Hepatocyte (in vitro differentiated cells): Measurements from ENCODE around the gene FNDC1. TPM values are rescaled to one million over a fixed set of nuclear protein-coding genes. Genes with fewer than 3 reads are reported as not detected.

Experiments
- DNase-seq: peaks from one replicate; pipeline ENCODE4 v3.0.0-alpha.2; 2016; ENCODE audit warnings: low spot score
- H2AFZ ChIP-seq: fragments of 200-600 bp; sonication (generic); 2 replicates; pipeline ENCODE4 v1.6.0; 2016; ENCODE audit warnings: antibody characterized with exemption, mild to moderate bottlenecking
- H3K27ac ChIP-seq: fragments of 200-600 bp; sonication (generic); 2 replicates; pipeline ENCODE4 v1.5.1; 2016; ENCODE audit warnings: mild to moderate bottlenecking
- H3K27me3 ChIP-seq: fragments of 200-600 bp; sonication (generic); 2 replicates; pipeline ENCODE4 v1.6.1; 2016
- H3K36me3 ChIP-seq: fragments of 200-600 bp; sonication (generic); replicated peaks from 2 replicates; pipeline ENCODE4 v1.5.1; 2016; ENCODE audit warnings: low read depth; ENCODE audit not compliant: insufficient read depth
- H3K4me1 ChIP-seq: fragments of 200-600 bp; sonication (generic); 2 replicates; pipeline ENCODE4 v1.5.1; 2016; ENCODE audit warnings: mild to moderate bottlenecking, moderate library complexity; ENCODE audit not compliant: insufficient read depth
- H3K4me2 ChIP-seq: fragments of 200-600 bp; sonication (generic); 2 replicates; pipeline ENCODE4 v1.6.0; 2016
- H3K4me3 ChIP-seq: fragments of 200-600 bp; sonication (generic); 2 replicates; pipeline ENCODE4 v1.5.1; 2016; ENCODE audit warnings: mild to moderate bottlenecking
- H3K79me2 ChIP-seq: fragments of 200-600 bp; sonication (generic); 2 replicates; pipeline ENCODE4 v1.6.0; 2017; ENCODE audit warnings: mild to moderate bottlenecking
- H3K9me2 ChIP-seq: fragments of 200-600 bp; sonication (generic); replicated peaks from 2 replicates; pipeline ENCODE4 v1.6.0; 2017; ENCODE audit warnings: mild to moderate bottlenecking; ENCODE audit not compliant: insufficient read depth
- H3K9me3 ChIP-seq: fragments of 200-600 bp; sonication (generic); 2 replicates; pipeline ENCODE4 v1.5.1; 2016; ENCODE audit warnings: low read depth, mild to moderate bottlenecking
- H4K20me1 ChIP-seq: fragments of 200-600 bp; sonication (generic); 2 replicates; pipeline ENCODE4 v1.6.0; 2016; ENCODE audit warnings: mild to moderate bottlenecking; ENCODE audit not compliant: insufficient read depth, poor library complexity, severe bottlenecking
- EZH2 ChIP-seq: fragments of 200-600 bp; sonication (generic); IDR thresholded peaks from 2 replicates; pipeline ENCODE4 v1.6.1; 2016; ENCODE audit warnings: antibody characterized with exemption, mild to moderate bottlenecking, borderline replicate concordance
- EZH2phosphoT487 ChIP-seq: fragments of 200-600 bp; sonication (generic); IDR thresholded peaks from one replicate; pipeline ENCODE4 v1.6.1; 2018; ENCODE audit warnings: antibody characterized with exemption, mild to moderate bottlenecking, low read depth, moderate library complexity; ENCODE audit not compliant: unreplicated experiment, severe bottlenecking
- WGBS: methylation state at CpG from one replicate; pipeline ENCODE4 v1.1.6; 2016; ENCODE audit warnings: low lambda C conversion rate; ENCODE audit errors: missing lambda C conversion rate; 5-methylcytosine and 5-hydroxymethylcytosine counted together
- polyA plus RNA-seq: library from polyadenylated mRNA; unstranded; fragments of >200 nt; fragmentation: Nextera tagmentation; extraction: Ambion mirVana; gene quantifications from 2 replicates; pipeline ENCODE4 v1.2.1, GENCODE V29; 2016
- total RNA-seq: library from RNA; depleted of rRNA; stranded (reverse); fragments of >200 nt; gene quantifications from 2 replicates; pipeline ENCODE4 v1.2.3, GENCODE V29; 2014
- TF ChIP-seq, protein P1 (sequence below): fragments of 200-600 bp; sonication (generic); IDR thresholded peaks from 2 replicates; pipeline ENCODE4 v1.5.1; 2016; ENCODE audit warnings: antibody characterized with exemption, mild to moderate bottlenecking; ENCODE audit not compliant: poor library complexity

FNDC1 gene
- total and polyA plus RNA-seq, 2 experiments from 2014 or later = 1.3 to 1.7 TPM

DNA sequence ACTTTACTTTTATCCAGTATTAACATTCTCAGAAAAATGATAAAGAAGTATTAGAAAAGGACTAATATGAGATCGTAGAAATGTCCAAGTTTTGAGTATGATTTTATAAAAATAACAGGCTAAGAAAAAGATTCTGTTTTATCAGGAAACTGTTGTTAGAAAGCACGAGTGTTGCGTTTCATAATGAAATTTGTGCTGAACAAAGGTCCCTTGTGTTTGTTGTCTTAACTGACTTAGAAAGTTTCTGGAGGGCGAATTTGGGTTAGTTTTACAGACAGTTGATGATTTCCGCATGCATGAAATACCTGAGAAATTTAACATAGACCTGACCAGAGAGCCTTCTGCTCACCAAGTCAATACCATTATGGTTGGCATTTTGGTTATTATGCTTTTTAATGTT lies 136.0 kb downstream of the FNDC1 start:
- Histone ChIP-seq H3K36me3 (no peaks in the 10 kb centered on the region), H4K20me1 (no peaks in the 10 kb centered on the region), H3K4me2 (no peak overlapping the region), H3K9me2 (no peaks in the 10 kb centered on the region), H2AFZ (no peak overlapping the region), H3K79me2 (no peaks in the 10 kb centered on the region), H3K27ac (no peak overlapping the region), H3K4me3 (no peak overlapping the region), H3K9me3 (no peaks in the 10 kb centered on the region), H3K4me1 (no peaks in the 10 kb centered on the region), H3K27me3 (no peaks in the 10 kb centered on the region)
- 76% methylated on average over 5 of the region's 5 CpGs for WGBS
- TF ChIP-seq EZH2 (no peak), EZH2phosphoT487 (no peak)
- TF ChIP-seq, protein P1, sequence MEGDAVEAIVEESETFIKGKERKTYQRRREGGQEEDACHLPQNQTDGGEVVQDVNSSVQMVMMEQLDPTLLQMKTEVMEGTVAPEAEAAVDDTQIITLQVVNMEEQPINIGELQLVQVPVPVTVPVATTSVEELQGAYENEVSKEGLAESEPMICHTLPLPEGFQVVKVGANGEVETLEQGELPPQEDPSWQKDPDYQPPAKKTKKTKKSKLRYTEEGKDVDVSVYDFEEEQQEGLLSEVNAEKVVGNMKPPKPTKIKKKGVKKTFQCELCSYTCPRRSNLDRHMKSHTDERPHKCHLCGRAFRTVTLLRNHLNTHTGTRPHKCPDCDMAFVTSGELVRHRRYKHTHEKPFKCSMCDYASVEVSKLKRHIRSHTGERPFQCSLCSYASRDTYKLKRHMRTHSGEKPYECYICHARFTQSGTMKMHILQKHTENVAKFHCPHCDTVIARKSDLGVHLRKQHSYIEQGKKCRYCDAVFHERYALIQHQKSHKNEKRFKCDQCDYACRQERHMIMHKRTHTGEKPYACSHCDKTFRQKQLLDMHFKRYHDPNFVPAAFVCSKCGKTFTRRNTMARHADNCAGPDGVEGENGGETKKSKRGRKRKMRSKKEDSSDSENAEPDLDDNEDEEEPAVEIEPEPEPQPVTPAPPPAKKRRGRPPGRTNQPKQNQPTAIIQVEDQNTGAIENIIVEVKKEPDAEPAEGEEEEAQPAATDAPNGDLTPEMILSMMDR = no peak
- no peak for DNase-seq

DNA sequence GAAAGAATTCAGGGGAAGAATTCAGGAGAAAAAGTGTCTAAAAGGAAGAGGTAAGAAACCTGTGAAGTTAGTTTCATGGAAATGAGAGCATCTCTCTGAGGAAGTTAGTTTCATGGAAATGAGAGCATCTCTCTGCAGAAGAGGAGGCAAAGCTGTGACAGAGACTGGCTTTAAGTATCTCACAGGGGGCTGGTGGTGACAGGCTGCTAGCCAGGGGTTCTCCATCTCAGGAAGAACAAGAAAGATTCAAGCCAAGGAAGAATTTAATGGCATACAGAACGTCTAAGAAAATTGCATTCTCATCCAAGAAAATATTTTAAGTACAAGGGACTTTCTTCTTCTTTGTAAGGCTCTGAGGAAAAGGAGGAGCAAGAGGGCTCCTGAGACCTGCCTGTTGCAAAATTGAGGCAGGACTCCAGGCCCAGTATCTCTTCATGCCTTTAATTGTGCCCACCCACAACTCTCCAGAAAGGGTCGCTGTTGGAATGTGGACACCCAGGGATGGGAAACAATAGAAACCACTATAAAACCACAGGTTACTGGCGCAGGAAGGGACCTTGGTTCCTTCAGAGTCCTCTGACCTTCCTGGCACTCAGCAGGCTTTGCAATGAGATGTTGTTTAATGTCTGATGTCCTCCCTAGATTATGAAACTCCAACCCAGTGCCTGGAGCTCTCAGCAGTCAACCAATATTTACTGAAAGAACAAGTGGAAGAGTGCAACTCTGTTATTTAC lies 136.8 kb downstream of the FNDC1 start:
- Histone ChIP-seq H4K20me1 (no peaks in the 10 kb centered on the region), H3K27me3 (no peaks in the 10 kb centered on the region), H3K4me2 (no peak overlapping the region), H3K9me3 (no peaks in the 10 kb centered on the region), H3K27ac (no peak overlapping the region), H3K9me2 (no peaks in the 10 kb centered on the region), H2AFZ (no peak overlapping the region), H3K79me2 (no peaks in the 10 kb centered on the region), H3K4me1 (no peaks in the 10 kb centered on the region), H3K4me3 (no peak overlapping the region), H3K36me3 (no peaks in the 10 kb centered on the region)
- DNase-seq = no peak
- WGBS = 54% methylated on average over 3 of the region's 3 CpGs
- TF ChIP-seq, protein P1 = no peak
- TF ChIP-seq EZH2phosphoT487 (no peak), EZH2 (no peak)

DNA sequence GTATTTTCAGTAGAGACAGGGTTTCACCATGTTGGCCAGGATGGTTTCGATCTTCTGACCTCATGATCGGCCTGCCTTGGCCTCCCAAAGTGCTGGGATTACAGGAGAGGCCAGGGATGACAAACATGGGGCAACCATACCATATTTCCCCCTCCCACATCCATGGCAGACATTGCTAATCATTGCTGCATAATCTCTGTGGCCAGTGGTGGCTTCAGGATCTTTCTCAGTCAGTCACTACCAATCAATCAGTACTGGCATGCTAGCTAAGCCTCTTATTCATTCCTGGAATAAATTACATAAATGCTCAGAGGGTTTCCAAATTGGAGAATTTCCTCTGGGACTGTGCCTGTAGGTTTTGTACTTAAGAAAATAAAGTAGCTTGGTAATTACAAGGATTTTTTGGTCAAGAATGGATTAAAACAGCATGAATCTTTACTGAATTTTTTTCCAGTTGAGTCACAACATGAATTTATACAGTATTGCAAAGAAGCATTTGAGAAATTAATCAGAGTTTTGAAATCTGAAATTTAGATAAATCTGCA lies 138.1 kb downstream of the FNDC1 start:
- Histone ChIP-seq H2AFZ (no peak overlapping the region), H3K4me1 (no peaks in the 10 kb centered on the region), H3K36me3 (no peaks in the 10 kb centered on the region), H4K20me1 (no peaks in the 10 kb centered on the region), H3K9me3 (no peaks in the 10 kb centered on the region), H3K27ac (no peak overlapping the region), H3K27me3 (no peaks in the 10 kb centered on the region), H3K4me2 (no peak overlapping the region), H3K4me3 (no peak overlapping the region), H3K9me2 (no peaks in the 10 kb centered on the region), H3K79me2 (no peaks in the 10 kb centered on the region)
- no peak for TF ChIP-seq EZH2
- TF ChIP-seq EZH2phosphoT487 = no peak
- TF ChIP-seq, protein P1 = no peak
- WGBS = 88% methylated on average over 2 of the region's 2 CpGs
- DNase-seq = no peak
